NCI-H524 (cell line): ENCODE results near the gene PTPRCAP.

Experiments used
- DNase-seq, 2 experiments: peaks; one replicate each; lab custom pipeline; 2025; lab: John Stamatoyannopoulos, UW

PTPRCAP gene

DNA sequence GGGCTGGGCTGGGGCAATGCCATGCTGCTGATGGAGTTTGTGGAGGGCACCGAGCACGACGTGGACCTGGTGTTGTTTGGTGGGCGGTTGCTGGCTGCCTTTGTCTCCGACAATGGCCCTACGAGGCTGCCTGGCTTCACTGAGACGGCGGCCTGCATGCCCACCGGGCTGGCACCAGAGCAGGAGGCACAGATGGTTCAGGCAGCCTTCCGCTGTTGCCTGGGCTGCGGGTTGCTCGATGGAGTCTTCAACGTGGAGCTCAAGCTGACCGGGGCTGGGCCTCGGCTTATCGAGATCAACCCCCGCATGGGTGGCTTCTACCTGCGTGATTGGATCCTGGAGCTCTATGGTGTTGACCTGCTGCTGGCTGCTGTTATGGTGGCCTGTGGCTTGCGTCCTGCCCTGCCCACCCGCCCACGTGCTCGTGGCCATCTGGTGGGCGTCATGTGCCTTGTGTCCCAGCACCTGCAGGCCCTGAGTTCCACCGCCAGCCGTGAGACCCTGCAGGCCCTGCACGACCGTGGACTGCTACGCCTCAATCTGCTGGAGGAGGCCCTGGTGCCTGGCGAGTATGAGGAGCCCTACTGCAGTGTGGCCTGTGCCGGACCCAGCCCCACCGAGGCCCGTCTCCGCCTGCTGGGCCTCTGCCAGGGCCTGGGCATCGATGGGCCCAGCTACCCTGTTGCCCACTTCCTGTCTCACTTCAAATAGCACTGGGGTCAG lies 13.4 kb downstream of the PTPRCAP start:
- no peak for DNase-seq

DNA sequence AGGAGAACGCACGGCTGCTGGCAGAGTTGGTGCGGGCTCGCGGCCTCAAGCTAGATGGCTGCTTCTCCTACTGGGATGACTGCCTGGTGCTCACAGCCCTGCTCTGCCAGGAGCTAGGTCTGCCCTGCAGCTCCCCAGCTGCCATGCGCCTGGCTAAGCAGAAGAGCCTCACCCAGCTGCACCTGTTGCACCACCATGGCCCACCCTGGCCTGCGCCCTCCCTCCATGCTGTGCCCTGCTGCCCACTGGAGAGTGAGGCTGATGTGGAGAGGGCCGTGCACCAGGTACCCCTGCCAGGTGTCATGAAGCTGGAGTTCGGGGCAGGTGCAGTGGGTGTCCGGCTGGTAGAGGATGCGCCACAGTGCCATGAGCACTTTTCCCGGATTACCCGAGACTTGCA lies 14.0 kb downstream of the PTPRCAP start:
- no peak for DNase-seq

DNA sequence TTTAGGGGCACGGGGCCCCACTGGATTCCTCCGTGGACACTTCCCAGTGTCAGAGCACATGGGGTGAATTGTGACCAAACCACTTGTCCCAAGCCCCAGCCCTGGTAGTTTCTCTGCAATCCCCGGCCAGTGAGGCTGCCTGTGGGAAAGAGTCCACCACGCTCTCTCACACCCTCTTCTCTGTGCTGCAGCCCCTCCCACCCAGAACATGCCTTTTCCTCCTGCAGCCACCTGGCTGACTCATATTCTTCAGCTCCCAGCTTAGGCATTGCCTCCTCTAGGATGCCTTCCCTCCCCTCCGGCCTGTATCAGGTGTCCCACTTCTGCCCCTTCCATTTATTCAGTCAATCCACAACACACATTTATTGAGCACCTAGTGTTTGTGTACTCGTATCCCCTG lies 14.6 kb downstream of the PTPRCAP start:
- peak in 1 of 2 experiments; percentile 21 for DNase-seq

DNA sequence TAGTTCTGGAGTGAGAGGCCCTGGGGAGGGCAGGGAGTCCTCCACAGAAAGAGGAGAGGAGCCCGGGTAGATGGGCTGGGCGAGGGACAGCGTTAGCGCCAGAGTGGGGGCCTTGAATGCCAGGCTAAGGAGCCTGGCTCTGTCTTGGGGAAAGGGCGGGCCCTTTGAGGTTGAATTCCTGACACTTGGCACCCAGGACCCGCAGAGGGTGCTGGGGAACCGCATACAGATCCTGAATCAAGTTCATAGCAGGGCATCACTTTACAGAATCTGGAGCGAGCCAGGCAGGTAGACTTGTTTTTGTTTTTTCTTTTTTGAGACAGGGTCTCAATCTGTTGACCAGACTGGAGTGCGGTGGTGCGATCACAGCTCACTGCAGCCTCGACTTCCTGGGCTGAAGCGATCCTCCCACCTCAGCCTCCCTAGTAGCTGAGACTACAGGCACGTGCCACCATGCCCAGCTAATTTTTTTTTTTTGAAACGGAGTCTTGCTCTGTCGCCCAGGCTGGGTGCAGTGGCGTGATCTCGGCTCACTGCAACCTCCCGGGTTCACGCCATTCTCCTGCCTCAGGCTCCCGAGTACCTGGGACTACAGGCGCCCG lies 16.0 kb downstream of the PTPRCAP start:
- no peak for DNase-seq

DNA sequence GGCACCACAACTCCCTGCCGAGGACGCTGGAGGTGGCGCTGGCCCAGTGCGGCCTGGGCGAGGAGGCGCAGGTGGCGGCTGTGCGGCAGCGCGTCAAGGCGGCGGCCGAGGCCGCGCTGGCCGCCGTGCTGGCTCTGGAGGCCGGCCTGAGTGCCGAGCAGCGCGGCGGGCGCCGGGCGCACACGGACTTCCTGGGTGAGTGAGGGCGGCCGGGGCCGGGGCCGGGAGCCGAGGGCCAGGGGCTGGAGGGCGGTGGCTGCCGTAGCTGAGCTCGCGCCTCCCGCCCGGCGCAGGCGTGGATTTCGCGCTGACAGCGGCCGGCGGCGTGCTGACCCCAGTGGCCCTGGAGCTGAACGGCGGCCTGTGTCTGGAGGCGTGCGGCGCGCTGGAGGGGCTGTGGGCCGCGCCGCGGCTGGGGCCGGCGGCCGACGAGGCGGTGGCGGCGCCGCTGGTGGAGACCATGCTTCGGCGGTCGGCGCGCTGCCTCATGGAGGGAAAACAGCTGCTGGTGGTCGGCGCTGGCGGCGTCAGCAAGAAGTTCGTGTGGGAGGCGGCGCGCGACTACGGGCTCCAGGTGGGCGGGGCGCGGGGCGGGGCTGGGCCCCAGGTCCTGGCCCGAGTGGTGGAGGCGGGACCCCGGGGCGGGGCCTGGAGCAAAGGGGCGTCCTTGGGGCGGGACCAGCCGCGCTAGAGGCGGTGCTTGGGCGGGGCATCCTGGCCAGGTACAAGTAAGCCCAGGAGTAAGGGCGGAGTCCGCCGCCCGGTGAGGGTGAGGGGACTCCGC lies 16.6 kb downstream of the PTPRCAP start:
- peak; percentile 83 for DNase-seq

DNA sequence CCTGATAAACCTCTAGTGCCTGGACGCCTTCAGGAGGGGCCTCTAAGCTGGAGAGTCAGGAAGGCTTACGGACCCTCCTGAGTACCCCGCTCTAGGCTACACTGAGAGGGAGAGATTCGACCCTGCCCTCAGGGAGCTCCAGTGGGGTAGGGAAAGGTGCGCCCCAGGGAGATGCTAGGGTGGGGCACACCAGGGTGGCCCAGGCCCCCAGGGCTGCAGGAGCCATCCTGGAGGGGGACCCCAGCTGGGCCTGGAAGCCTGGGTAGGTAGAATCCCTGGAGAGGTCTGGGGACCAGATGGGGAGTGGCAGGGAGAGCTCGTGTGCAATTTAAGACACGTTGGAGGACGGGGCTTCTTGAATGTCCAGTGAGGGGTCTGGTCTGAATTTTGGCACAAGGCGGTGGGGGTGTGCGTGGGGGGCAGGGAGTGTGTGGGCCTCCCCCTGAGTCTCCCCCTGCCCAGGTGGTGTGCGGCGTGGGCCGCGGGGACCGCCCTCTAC lies 17.3 kb downstream of the PTPRCAP start:
- DNase-seq: peak in 1 of 2 experiments; percentile 50

DNA sequence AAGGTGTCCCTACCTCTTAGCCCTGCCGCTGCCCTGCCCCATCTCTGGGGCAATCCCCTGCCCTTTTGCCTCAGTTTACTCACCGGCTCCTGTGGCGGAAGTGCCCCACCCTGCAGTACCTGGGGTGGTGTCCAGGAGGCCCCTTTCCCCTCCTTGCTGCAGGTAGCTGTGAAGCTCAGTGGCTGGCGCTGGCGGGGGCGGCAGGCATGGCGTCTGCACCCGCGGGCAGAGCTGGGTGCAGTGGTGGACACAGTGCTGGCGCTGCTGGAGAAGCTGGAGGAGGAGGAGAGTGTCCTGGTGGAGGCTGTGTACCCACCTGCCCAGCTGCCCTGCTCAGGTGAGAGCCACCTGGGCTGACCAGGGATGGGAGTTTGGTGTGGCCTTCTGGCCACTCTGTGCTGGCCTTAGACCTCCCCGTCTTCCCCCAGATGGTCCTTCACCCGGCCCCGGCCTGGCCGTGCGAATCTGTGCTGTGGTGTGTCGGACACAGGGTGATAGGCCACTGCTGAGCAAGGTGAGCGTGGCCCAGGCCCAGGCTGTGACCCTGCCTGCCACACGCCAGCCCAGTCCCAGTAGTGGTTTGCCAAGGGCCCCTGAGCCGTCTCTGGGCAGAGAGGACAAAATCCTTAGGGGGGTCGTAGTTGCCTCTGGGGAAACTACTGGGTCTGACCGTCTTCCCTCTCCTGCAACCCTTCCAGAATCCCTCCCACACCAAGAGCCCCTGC lies 18.0 kb downstream of the PTPRCAP start:
- DNase-seq: no peak

DNA sequence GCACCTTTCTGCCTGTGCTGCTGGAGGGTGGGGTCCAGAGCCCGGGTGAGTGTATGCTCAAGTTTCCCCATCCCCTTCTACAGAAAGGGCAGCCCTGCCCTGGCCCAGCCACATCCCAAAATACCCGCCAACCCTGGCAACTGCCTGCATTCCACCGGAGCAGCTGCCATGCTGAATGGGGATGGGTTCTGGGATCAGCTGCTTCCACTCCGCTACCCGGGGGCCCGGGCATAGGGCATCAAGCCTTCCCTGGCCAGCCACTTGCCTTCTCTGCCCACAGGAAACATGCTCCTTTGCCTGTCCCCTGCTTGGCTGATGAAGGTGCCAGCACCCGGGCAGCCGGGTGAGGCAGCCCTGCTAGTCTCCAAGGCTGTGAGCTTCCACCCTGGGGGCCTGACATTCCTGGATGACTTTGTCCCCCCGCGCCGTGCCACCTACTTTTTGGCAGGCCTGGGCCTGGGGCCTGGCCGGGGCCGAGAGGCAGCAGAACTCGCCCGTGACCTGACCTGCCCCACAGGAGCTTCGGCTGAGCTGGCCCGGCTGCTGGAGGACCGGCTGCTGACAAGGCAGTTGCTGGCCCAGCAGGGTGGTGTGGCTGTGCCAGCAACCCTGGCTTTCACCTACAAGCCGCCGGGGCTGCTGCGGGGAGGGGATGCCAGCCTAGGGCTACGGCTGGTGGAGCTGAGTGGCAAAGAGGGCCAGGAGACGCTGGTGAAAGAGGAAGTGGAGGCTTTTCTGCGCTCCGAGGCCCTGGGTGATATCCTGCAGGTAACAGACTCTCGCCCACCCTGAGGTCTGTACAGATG lies 18.8 kb downstream of the PTPRCAP start:
- DNase-seq: no peak

DNA sequence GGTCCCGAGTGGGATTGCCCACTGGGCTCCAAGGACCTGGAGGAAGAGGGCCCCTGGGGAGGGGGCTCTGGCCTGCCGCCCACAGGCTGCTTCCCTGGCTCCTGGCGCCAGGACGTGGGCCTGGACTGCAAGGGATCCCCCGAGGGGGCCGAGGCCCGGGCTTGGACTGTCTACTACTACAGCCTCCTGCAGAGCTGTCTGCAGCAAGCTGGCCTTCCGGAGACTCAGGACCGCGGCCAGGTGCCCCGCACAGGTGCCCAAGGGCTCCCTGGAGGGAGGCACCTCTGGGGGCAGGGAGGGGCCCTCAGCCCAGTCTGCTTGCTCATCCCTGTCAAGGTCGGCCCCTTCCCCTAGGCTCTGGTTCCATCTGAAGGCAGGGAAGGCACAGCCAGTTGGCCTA lies 20.1 kb downstream of the PTPRCAP start:
- DNase-seq: no peak

DNA sequence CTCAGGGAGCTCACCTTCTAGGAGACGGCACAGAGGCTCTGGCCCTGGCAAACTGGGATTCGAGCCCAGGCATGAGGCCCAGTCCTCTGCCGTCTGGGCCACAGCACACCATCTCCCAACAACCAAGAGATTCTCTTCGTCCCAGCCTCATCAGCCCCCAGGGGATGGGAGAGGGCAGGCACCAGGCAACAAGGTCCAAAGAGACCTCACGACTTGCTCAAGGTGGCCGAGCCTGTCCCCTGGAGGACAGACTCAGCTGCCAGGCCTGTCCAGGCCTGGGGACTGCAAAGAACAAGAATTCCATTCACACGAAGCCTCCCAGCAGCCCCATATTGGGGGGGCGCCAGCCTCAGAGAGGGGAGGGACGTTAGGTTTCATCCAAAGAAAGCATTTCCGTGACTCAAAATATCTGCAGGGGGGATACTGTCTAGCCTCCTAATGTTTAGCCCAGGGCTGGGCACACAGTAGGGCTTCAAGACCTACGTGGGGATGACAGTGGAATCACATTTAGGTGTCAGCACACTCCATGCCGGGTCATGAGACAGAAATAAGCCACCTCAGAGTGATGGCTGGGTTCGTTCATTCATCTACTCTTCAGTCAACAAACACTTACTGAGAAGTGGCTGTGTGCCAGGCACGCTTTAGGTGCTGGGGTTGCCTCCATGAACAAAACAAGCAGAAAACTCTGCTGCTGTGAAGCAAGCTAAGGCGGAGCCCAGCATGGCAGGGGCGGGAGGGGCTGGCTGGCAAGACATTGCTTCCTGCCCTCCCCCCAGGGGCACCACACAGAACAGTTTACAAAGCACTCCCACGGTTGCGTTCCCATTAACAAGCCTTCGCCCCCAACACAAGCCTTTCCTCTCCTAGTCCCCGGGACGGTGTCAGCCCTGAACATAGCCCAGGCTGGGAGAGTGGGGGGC lies 20.8 kb downstream of the PTPRCAP start:
- DNase-seq: no peak

DNA sequence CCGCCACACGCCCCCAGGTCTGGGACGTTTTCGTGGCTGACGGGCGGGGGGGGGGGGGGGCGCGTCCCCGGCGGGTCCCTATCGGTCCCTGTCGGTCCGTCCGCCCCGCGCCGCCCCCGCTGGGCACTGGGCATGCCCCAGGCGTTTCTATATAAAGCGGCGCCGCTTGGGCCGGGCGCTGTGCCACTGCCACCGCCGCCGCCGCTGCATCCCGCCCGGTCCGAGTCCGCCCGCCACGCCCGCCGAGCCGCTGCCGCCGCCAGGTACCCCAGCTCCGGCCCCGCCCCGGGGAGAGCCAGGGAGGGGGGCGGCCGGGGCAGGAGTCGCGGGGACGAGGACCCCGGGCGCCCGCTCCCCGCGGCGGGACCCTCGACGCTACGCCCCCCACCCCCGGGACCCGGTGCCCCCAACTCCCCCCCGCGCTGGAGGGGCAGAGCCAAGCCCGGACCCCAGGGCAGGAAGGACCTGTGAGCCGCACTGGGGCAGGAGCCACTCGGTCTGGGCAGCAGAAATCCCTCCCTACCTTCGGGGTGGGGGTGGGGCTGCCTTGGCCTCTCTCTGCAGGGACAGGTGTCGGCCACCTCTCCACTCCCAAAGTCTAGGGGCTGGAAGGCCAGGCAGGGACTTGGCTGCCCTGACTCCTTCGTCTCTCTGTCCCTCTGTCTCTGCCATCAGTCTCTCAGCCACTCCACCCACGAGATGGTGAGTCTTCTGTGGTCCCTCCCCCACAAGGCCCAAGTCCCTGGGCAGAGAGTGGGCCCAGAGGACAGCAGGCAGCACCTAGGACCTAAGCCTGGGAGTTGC lies 21.8 kb downstream of the PTPRCAP start, which contains the start of gene CARNS1:
Gene CARNS1 (plus strand): TSS at position 178 of the 804 bp plus-strand sequence. CDS start 522 bp downstream, at position 700.
- no peak for DNase-seq

DNA sequence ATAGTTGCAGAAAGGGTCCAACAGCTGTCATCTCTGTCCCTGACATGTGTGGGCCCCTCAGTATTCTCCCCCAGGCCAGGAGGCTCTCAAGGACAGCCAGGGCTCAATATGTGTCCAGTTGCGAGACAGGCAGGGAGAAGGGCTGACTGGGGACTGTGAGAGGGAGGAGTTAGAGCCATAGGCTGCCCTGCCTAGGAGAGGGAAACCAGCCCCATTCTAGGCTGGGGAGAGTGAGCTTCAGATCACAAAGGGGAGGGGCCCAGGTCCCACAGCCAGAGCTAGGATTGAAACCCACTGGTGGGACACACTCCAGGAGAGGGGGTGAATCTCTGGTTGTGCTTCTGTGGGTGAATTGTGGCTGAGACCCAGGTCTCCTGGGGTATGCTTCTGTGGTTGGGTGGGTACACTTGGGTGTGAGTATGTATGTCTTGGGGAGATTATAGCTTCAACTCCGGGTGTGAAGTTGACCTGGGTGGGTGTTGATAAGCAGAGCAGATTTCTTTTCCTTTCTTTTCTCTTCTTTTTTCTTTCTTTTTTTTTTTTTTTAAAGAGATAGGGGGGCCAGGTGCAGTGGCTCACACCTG lies 24.1 kb downstream of the PTPRCAP start:
- DNase-seq: no peak

DNA sequence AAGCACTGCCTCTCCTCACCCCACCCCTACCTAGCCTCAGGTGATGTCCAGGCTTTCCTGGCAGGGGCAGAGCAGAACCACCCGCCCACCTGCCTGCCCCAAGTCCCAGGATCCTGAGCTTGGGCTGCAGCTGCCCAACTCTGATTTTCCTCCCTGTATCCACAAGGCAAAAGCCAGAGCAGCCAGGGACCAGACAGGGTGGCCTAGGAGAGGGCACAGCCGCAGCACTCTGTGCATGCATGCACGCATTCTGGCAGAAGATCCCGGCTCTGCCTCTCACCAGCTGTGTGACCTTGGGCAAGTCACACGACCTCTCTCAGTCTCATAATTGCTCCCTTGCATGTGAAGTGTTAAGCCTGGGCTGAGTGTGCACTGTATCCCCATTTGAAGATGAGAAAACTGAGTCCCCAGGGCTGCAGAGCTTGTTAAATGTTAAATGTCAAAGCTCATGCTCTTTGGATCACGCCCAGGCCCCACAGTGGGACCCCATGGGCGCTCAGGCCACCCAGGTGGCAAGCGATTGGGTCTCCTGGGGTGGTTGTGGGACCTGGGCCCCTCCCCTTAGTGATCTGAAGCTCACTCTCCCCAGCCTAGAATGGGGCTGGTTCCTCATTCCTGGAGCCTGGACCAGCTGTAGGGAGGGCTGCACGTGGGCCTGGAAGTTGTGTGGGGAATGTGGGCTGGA lies 24.8 kb downstream of the PTPRCAP start:
- DNase-seq: no peak

DNA sequence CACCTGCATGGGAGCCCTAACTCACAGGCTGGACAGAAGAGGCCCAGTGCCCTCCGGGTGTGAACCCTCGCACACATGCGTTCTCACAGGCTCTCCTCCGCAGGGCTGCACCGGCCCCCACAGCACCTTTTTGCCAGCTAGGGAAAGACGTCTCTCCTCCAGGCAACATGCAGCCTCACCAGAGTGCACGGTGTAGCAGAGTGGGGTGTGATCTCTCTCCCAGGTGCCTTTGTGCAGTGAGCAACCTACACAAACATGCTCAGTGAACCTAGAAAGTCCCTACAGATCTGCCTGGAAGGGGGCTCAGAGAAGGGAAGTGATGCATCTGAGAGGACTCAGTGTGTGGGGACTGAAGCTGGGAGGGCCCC lies 25.7 kb downstream of the PTPRCAP start:
- DNase-seq: no peak

DNA sequence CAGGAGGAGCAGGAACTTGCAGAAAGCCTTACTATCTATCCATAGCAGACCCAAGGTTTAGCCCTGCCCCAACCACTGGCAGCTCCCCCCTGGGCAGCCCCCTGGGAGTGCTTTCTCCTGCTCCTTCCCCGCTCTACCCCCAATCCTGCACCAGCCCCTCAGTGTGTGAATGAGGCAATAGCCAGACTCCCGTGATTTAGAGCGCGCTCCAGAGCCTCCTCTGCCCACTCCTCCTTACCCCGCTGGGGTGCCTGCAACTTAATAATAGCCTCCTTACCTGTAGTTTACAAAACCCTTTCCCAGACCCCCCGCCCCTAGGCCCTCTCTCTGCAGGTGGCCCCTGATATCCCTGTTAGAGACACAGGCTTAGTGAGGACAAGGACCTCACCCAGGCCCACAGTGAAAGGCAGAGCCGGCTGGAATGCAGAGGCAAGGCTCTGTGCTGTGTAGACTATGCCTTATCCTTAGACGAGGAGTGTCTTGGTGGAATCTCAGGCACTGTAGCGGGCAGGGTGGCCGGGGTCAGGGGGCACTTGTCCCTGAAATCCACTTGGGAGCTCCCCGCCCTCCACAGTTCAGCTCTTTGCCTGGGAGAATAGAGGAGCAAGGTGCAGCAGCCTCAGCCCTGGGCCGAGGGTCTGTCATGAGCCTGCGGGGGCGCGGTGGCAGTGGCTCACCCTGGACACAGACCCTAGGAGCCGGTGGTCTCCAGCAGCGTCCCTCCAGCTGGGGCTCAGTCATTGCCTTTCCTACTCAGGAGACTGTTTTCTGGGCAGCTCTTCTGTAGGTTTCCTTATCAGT lies 26.3 kb downstream of the PTPRCAP start:
- no peak for DNase-seq

DNA sequence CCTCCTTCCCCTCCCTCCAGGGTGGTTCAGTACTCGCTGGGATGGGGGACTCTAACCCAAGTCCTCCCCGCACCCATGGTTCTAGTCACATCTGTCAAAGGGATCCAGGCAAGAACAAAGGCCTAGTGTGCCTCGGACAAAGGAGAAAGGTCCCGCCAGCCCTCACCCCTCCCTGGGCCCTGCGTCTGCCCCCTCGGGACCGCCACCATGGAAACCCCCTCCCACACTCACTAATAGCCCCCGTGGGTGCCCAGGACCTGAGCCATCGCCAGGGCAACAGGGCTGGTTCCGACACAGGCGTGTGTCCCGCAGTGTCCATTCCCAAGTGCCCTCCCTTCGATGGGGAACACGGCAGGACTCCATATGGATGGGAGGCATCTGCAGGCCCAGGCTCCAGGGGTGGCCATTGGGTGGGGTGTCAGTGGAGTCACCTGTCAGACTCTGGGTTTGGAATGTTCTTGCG lies 27.1 kb downstream of the PTPRCAP start:
- no peak for DNase-seq

DNA sequence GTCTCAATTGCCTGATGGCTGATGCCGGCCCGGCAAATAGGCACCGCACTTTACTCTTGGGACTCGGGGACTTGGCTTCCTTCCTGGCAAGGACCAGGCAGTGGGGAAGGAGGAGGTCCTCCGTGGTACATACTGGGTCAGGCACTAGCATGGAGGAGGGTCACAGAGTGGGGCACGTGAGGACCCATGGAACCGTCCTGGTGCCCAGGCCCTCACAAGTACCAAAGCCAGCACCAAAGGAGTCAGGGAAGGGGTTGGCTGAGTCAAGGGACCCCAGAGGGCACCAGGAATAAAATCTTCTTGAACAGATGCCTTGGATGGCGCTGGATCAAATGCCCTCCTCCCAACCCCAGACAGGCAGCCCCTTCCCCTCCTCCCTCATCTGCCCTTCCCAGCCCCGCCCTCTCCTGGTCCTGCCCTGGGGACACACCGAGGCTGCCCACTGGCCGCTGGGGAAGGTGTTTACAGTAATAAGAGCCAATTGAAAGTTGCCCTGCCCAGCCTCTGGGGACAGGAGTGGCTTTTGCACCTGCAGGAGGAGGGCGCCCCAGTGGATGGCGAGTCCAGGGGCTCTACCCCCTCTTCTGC lies 27.6 kb downstream of the PTPRCAP start:
- DNase-seq: no peak
